HG02970 (cell line): ENCODE results near the gene INPP5K.
A peak's percentile ranks its signal among the peaks of the same experiment; 100 is the strongest.
"Not testable (repeated sequence)": the region's sequence is repeated elsewhere in the genome, so short reads cannot be mapped to it uniquely, and the experiment has no call there.

Experiments used
- ATAC-seq: cut with Tn5 transposase; IDR thresholded peaks from one replicate; pipeline ENCODE4 v1.9.1; 2021; ENCODE audit warnings: mild to moderate bottlenecking, moderate library complexity, moderate number of reproducible peaks; ENCODE audit not compliant: unreplicated experiment, low FRiP score

The INPP5K gene

GRCh38 chr17:1516388-1517161 is at the start of gene INPP5K:
Gene INPP5K (minus strand): TSS chr17:1516612. CDS start chr17:1516499, 113 bp downstream.
- peak; percentile 89 for ATAC-seq

- no peak for ATAC-seq
Observed at GRCh38 chr17:1565877-1566276, 49.5 kb upstream of the INPP5K start.

- no peak for ATAC-seq
Observed at GRCh38 chr17:1563786-1564613, 47.6 kb upstream of the INPP5K start.

- ATAC-seq: not testable (repeated sequence)
Observed at GRCh38 chr17:1563471-1563785, 47.0 kb upstream of the INPP5K start.

- peak; percentile 30 for ATAC-seq
Observed at GRCh38 chr17:1562176-1562643, 45.8 kb upstream of the INPP5K start.

- ATAC-seq: no peak
Observed at GRCh38 chr17:1561420-1562175, 45.2 kb upstream of the INPP5K start.

DNA sequence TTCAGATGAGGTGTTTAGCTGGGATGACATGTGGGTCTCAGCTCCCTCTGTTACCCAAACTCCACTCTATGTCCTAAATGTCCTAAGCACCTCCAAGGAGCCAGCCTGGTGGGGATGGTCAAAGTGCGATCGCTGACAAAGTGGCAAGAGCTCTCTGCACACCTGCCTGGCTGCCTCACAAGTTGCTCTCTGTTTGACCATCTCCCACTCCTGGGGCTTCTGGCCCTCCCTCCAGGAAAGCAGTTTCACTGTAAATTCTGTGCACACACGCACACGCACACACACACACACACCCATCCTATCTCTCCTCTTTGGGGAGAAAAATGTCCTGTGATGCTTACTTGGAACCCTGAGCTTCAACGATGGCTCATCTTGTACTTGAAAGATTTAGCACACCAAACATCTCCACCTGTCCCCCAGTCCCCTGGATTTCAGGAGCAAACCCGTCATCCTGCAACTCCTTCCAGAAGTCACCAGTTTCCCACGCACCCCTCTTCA is 44.5 kb upstream of the INPP5K start:
- ATAC-seq: no peak

- no peak for ATAC-seq
Observed at GRCh38 chr17:1560101-1560857, 43.9 kb upstream of the INPP5K start.

DNA sequence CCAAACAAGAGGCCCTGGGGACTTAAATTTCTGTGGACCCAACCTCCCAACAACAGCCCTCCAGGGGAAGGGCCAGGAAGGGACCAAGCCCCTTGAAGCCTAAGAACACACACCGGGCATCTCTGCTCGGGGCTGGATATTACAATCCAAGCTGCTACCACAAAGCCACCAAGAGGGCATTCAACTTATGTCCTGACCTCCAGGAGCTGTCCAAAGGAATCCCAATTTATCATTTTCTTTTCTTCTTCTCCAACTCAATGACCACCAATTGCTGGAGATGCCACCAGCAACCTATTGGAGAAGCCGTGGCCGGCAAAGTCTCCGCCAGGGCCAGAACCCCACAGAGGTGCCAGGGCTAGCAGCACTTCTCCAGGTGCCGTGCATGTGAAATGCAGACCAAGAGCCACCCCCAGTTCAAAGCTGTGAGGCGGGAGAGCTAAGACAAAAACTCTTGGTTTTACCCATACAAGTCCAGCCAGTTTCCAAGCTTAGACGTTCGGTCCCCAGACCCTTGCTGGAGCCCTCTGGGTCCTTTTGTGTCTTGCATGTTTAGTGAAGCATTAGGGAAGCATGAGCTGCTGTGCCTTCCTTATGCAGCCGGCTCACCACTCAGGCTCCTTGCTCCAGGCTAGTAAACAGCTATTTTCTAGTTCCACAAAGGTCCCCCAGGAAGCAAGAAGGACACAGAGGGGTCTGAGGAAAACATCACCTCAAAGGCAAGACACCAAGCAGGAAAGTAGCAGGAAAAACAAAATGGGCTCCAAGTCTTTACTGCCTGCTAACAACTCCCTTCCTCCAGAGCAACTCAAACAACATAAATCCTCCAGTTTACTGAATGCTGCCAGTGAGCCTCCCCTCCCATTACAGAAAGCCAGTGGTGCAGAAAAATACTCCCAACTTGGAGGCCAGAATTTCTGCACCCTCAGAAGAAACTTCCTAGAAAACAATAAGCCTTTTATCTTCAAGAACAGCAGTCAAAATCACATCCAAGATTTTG is 42.9 kb upstream of the INPP5K start:
- no peak for ATAC-seq

DNA sequence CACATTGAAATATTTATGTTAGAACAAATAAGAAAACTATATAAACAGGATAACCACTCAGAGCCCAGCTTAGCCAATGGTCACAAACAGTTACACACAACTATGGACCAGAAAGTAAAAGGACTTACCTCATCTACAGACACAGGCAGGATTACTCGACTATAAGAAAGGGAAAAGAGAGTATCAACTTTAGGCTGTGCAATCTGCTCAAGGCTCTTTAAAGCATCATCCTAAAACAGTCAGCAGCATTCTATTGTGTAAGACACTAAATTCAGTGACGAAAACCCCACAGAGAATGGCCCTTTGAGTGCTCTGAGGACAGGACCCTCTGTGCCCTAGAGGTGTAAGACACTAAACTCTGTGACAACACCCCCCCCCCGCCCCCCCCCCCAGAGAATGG is 42.0 kb upstream of the INPP5K start:
- ATAC-seq: no peak

- no peak for ATAC-seq
Observed at GRCh38 chr17:1557355-1558095, 41.1 kb upstream of the INPP5K start.

- ATAC-seq: no peak
Observed at GRCh38 chr17:1555651-1556471, 39.4 kb upstream of the INPP5K start.

GRCh38 chr17:1554751-1555540 is 38.5 kb upstream of the INPP5K start:
- no peak for ATAC-seq

- no peak for ATAC-seq
Observed at GRCh38 chr17:1553354-1554266, 37.2 kb upstream of the INPP5K start.

DNA sequence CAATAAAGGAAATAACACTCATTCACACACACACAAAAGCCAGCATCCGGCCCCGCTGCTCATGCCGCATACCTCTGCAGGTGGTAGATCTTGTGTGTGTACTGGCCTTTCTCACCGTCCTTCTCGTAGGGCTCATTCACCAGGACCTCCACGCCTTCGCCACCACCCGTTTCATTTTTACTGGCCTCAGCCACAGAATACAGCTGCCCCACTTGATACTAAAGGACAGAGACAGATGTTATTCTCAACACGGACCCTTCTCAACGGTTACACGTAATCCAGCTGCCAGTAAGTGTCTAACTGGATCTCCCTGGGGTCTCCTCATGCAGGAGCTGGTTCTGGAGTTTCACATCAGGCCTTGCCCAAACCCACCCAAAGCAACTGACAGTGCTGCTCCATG is 36.5 kb upstream of the INPP5K start:
- no peak for ATAC-seq

GRCh38 chr17:1551741-1552140 is 35.3 kb upstream of the INPP5K start:
- no peak for ATAC-seq
